SK-N-SH (cell line): ENCODE results near the gene PNMA3. TPM values are rescaled to one million over a fixed set of nuclear protein-coding genes. Genes with fewer than 3 reads are reported as not detected.

Source experiments
- CTCF ChIA-PET: fragments of 300-600, 350-600 bp; formaldehyde crosslinking; extraction: SDS; loops from one replicate; lab custom pipeline; 2021; lab: Yijun Ruan, JAX
- POLR2A ChIA-PET: fragments of 350-600 bp; sonication (Branson Sonifier 250); formaldehyde crosslinking; extraction: SDS; loops from one replicate; lab custom pipeline; 2020; ENCODE audit warnings: antibody characterized with exemption, inconsistent platforms; lab: Yijun Ruan, JAX
- DNase-seq: peaks from one replicate; pipeline ENCODE4 v3.0.0; 2012
- H2AFZ ChIP-seq: fragments of 200-600 bp; sonication (generic); 2 replicates; pipeline ENCODE4 v1.8.1; 2016; ENCODE audit warnings: antibody characterized with exemption, mild to moderate bottlenecking, low read depth
- H3F3A ChIP-seq: fragments of 200-600 bp; sonication (generic); replicated peaks from 2 replicates; pipeline ENCODE3; 2016; ENCODE audit warnings: antibody characterized with exemption, mild to moderate bottlenecking; ENCODE audit not compliant: insufficient read depth
- H3K27ac ChIP-seq, 2 experiments: fragments of 200-500 bp in 1 of 2; fragments of 200-600 bp in 1 of 2; sonication (Bioruptor generic) in 1 of 2; sonication (generic), shearing (Covaris generic) in 1 of 2; 2 replicates each; pipeline versions ENCODE4 v1.5.1 to v1.6.1; 2014 to 2016; ENCODE audit warnings: low read depth in 2 of 2, inconsistent platforms in 1 of 2, low read length in 1 of 2, mild to moderate bottlenecking in 1 of 2, mixed read lengths in 1 of 2
- H3K27me3 ChIP-seq: fragments of 200-600 bp; sonication (generic), shearing (Covaris generic); 2 replicates; pipeline ENCODE4 v1.6.1; 2016; ENCODE audit warnings: mixed run types; ENCODE audit not compliant: insufficient read depth
- H3K36me3 ChIP-seq, 2 experiments: fragments of 200-500 bp in 1 of 2; fragments of 200-600 bp in 1 of 2; sonication (Bioruptor generic) in 1 of 2; sonication (generic) in 1 of 2; replicated peaks in 1 of 2; 2 replicates each; pipeline versions ENCODE3 to v1.5.1; 2014 to 2016; ENCODE audit warnings: low read length in 1 of 2, mild to moderate bottlenecking in 1 of 2; ENCODE audit not compliant: insufficient read depth in 2 of 2, control insufficient read depth in 1 of 2
- H3K4me1 ChIP-seq, 2 experiments: fragments of 200-500 bp in 1 of 2; fragments of 200-600 bp in 1 of 2; sonication (Bioruptor generic) in 1 of 2; sonication (generic), shearing (Covaris generic) in 1 of 2; 2 replicates each; pipeline versions ENCODE4 v1.5.1 to v1.6.1; 2014 to 2016; ENCODE audit warnings: low read depth in 1 of 2, low read length in 1 of 2, mixed run types in 1 of 2; ENCODE audit not compliant: insufficient read depth in 2 of 2, control insufficient read depth in 1 of 2
- H3K4me2 ChIP-seq: fragments of 200-600 bp; sonication (generic), shearing (Covaris generic); 2 replicates; pipeline ENCODE4 v1.6.1; 2017; ENCODE audit warnings: mixed run types
- H3K4me3 ChIP-seq, 2 experiments: fragments of 200-500 bp in 1 of 2; fragments of 200-600 bp in 1 of 2; sonication (Bioruptor generic) in 1 of 2; sonication (generic), shearing (Covaris generic) in 1 of 2; 2 replicates each; pipeline versions ENCODE4 v1.5.1 to v1.8.1; 2014 to 2016; ENCODE audit warnings: low read depth in 2 of 2, inconsistent platforms in 1 of 2, low read length in 1 of 2, mild to moderate bottlenecking in 1 of 2, mixed read lengths in 1 of 2, moderate library complexity in 1 of 2
- H3K79me2 ChIP-seq: fragments of 200-600 bp; sonication (generic); 2 replicates; pipeline ENCODE4 v1.8.1; 2017; ENCODE audit warnings: mild to moderate bottlenecking; ENCODE audit not compliant: insufficient read depth
- H3K9ac ChIP-seq: fragments of 200-600 bp; sonication (generic); 2 replicates; pipeline ENCODE4 v1.6.1; 2017; ENCODE audit warnings: mixed run types
- H3K9me2 ChIP-seq: fragments of 200-600 bp; sonication (generic); 2 replicates; pipeline ENCODE4 v1.6.1; 2017; ENCODE audit warnings: mixed run types
- H3K9me3 ChIP-seq: fragments of 200-600 bp; sonication (generic); 2 replicates; pipeline ENCODE4 v1.6.1; 2017; ENCODE audit warnings: mixed run types, mild to moderate bottlenecking, moderate library complexity
- H4K20me1 ChIP-seq: fragments of 200-600 bp; sonication (generic); 2 replicates; pipeline ENCODE4 v1.6.1; 2017; ENCODE audit warnings: mild to moderate bottlenecking, mixed run types; ENCODE audit not compliant: insufficient read depth
- CHD2 ChIP-seq: fragments of 150-350 bp; IDR thresholded peaks from 2 replicates; pipeline ENCODE4 v1.6.1; 2018; ENCODE audit warnings: low read length; ENCODE audit not compliant: partially characterized antibody
- EP300 ChIP-seq, 2 experiments: IDR thresholded peaks; 2 replicates each; pipeline versions ENCODE4 v1.4.0 to v1.6.1; 2012; ENCODE audit warnings: borderline replicate concordance in 1 of 2, low read depth in 1 of 2, low read length in 1 of 2
- FOSL2 ChIP-seq: IDR thresholded peaks from 2 replicates; pipeline ENCODE4 v1.4.0; 2012; ENCODE audit warnings: low read depth, mild to moderate bottlenecking, moderate library complexity, borderline replicate concordance
- FOXJ3 ChIP-seq: sonication (generic); formaldehyde crosslinking; IDR thresholded peaks from 2 replicates; pipeline ENCODE4 v1.5.1; 2020; ENCODE audit warnings: mild to moderate bottlenecking, missing genetic modification reagents
- FOXM1 ChIP-seq: IDR thresholded peaks from 2 replicates; pipeline ENCODE4 v1.4.0; 2012; ENCODE audit warnings: low read depth, mild to moderate bottlenecking
- GATA2 ChIP-seq: sonication (generic); formaldehyde crosslinking; IDR thresholded peaks from 2 replicates; pipeline ENCODE4 v1.5.0; 2020; ENCODE audit warnings: mild to moderate bottlenecking, missing genetic modification reagents
- JUND ChIP-seq: IDR thresholded peaks from 2 replicates; pipeline ENCODE4 v1.4.0; 2012
- MAX ChIP-seq: IDR thresholded peaks from 2 replicates; pipeline ENCODE4 v1.4.0; 2012; ENCODE audit warnings: low read depth
- MXI1 ChIP-seq: IDR thresholded peaks from 2 replicates; pipeline ENCODE4 v1.6.1; 2012; ENCODE audit warnings: mild to moderate bottlenecking, low read depth, low read length, improper control_type of control experiment
- PBX3 ChIP-seq: IDR thresholded peaks from 2 replicates; pipeline ENCODE4; 2012
- USF2 ChIP-seq: fragments of 150-350 bp; IDR thresholded peaks from 2 replicates; pipeline ENCODE4 v1.6.1; 2017; ENCODE audit warnings: antibody characterized with exemption, low read length, low read depth, borderline replicate concordance
- YY1 ChIP-seq: IDR thresholded peaks from 2 replicates; pipeline ENCODE4 v1.4.0; 2012; ENCODE audit warnings: low read depth, mild to moderate bottlenecking
- WGBS: methylation state at CpG from one replicate; pipeline ENCODE4 v1.1.6; 2017; ENCODE audit warnings: low lambda C conversion rate; 5-methylcytosine and 5-hydroxymethylcytosine counted together
- polyA plus RNA-seq, 3 experiments: library from polyadenylated mRNA; depleted of rRNA; stranded (reverse); fragments of >200 nt; gene quantifications; 2 replicates each; pipeline ENCODE4 v1.2.3, GENCODE V29; 2012

The PNMA3 gene
- polyA plus RNA-seq, 1 of the 3 experiments (the other 2 are of a cell fraction): 0.12 TPM

- no peak for DNase-seq
- Histone ChIP-seq H3K9ac (no peak overlapping the region), H3K9me2 (no peaks in the 10 kb centered on the region), H3K79me2 (no peaks in the 10 kb centered on the region), H3K4me1 (no peaks in the 10 kb centered on the region; a peak in 1 of 4 replicates), H4K20me1 (no peaks in the 10 kb centered on the region), H3K9me3 (no peaks in the 10 kb centered on the region), H3K4me2 (no peak overlapping the region), H3K4me3 (no peak overlapping the region), H3K36me3 (no peaks in the 10 kb centered on the region), H3K27me3 (peaks cover 15% of the 10 kb centered on the region; the same call in 1 of the 2 replicates)
- WGBS: 50% methylated on average over 6 of the region's 8 CpGs
- POLR2A ChIA-PET: no interaction called here
- TF ChIP-seq MAX: no peak
- no peak for TF ChIP-seq EP300 (IDR thresholded peaks at IDR 0.05; ENCODE audit: borderline replicate concordance in 1 of 2, low read depth in 1 of 2, low read length in 1 of 2)
- TF ChIP-seq MXI1: no peak
- no peak for TF ChIP-seq YY1
- TF ChIP-seq CHD2: no peak
- no peak for TF ChIP-seq PBX3
- TF ChIP-seq FOXM1: no peak
- TF ChIP-seq USF2: no peak
- no peak for TF ChIP-seq GATA2 (CRISPR knock-in tag)
- TF ChIP-seq, all 33 proteins: peak for 0
- H2AFZ ChIP-seq: no peak overlapping the region
- no peak overlapping the region for H3K27ac ChIP-seq
- CTCF ChIA-PET: interaction anchor here (0.6 to 1.5 kb wide), 2 partner anchors 27 to 171 kb away, joined by 3 to 5 read pairs; no protein-coding TSS in a partner anchor
- H3F3A ChIP-seq: no peaks in the 10 kb centered on the region
Measured at GRCh38 chrX:153060095-153060445, 3.8 kb downstream of the PNMA3 start.

GRCh38 chrX:153061732-153062131 is 5.5 kb downstream of the PNMA3 start:
- DNase-seq: no peak

More at GRCh38 chrX:153061732-153062131, 5.5 kb downstream of the PNMA3 start:
- TF ChIP-seq FOSL2: peak; percentile 66; the same call in 1 of the 2 replicates
- TF ChIP-seq JUND: peak; percentile 34; the same call in 1 of the 2 replicates
- TF ChIP-seq FOXJ3 (CRISPR knock-in tag): no peak
- no peak overlapping the region for H2AFZ ChIP-seq
- H3K79me2 ChIP-seq: no peaks in the 10 kb centered on the region
- no peaks in the 10 kb centered on the region; a peak in 1 of 4 replicates for H3K4me1 ChIP-seq
- H3K9me2 ChIP-seq: no peaks in the 10 kb centered on the region
- H3K4me2 ChIP-seq: no peak overlapping the region
- CTCF ChIA-PET: interaction anchor here (1.0 to 1.3 kb wide), 3 partner anchors 9 to 320 kb away, joined by 3 to 5 read pairs (median 4); no protein-coding TSS in a partner anchor
- H3K9me3 ChIP-seq: no peaks in the 10 kb centered on the region
- no peaks in the 10 kb centered on the region for H3K36me3 ChIP-seq
- no peaks in the 10 kb centered on the region for H3F3A ChIP-seq
- H4K20me1 ChIP-seq: no peaks in the 10 kb centered on the region
- 1% methylated on average over 3 of the region's 3 CpGs for WGBS
- POLR2A ChIA-PET: no interaction called here
- no peak overlapping the region for H3K4me3 ChIP-seq
- peaks cover 15% of the 10 kb centered on the region; the same call in 1 of the 2 replicates for H3K27me3 ChIP-seq
- no peak overlapping the region for H3K27ac ChIP-seq
- no peak overlapping the region for H3K9ac ChIP-seq
